NOMO-1 treated with dmso at 0.1 percent for 144 hours (cell line): ENCODE data around the gene CTAG1B.
"Not testable (repeated sequence)": the region's sequence is repeated elsewhere in the genome, so short reads cannot be mapped to it uniquely, and the experiment has no call there.

Experiments used
- DNase-seq: peaks from one replicate; lab custom pipeline; 2025; ENCODE audit not compliant: unreplicated experiment; lab: John Stamatoyannopoulos, UW

CTAG1B gene

DNA sequence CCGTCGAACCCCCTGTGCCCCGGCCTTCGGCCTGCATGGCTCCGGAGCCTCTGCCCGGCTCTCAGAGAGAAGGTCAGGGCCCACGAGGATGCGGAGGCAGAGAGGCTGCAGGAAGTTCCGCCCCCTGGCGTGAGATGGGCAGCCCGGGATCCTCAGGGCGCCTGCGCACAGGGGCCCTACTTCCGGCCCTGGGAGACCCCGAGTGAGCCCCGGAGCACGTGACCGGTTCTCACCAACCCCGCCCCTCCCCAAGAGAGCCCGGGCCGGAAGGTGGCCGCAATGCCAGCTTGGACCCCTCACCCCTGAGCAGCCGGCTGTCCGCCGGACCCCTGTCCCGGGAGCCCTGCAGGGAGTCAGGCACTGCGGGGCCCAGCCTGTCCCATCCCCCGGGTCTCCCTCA is at the start of gene CTAG1B:
CTAG1B (minus strand) TSS at position 101 of the 400 bp plus-strand sequence; CDS start at position 37, 64 bp downstream.
- not testable (repeated sequence) for DNase-seq

DNA sequence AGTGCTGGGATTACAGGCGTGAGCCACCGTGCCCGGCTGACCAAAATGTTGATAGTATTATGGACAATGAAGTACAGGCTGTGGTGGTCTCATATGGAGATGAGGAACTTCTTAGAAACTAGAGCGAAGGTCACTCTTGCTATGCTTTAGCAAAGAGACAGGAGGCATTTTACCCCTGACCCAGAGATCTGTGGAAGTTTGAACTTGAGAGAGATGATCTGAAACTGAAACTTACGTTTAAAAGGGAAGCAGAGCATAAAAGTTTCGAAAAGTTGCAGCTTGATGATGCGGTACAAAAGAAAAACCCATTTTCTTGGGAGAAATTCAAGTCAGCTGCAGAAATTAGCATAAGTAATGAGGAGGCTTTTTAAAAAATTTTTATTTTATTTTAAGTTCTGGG is 42.8 kb upstream of the CTAG1B start:
- peak; percentile 3 for DNase-seq

DNA sequence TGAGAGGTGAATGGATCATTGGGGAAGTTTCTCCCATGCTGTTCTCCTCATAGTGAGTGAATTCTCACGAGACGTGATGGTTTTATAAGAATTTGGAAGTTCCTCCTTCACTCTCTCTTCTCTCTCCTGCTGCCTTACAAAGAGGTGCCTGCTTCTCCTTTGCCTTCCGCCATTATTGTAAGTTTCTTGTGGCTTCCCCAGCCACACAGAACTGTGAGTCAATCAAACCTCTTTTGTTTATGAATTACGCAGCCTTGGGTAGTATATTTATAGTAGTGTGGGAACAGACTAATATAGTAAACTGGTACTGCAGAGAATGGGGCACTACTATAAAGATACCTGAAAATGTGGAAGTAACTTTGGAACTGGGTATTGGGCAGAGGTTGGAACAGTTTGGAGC is 42.1 kb upstream of the CTAG1B start:
- DNase-seq, result peak; percentile 27

DNA sequence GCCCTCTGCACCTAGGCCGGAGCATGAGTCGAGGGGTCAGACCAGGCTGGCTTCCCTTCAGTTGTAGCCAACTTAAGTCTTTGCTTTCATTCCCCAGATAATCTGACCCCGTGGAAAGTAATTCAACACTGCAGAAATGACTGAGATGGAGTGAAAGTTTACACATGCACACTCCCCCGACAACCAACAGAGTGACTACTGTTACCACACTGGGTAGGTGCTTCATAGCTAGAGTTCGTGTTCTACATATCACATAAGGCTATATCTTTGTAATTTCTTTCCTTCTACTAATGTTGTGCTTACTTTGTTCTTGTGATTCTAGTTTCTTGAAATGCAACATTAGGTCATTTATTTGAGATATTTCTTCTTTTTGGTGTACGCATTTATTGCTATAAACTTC is 41.5 kb upstream of the CTAG1B start:
- no peak for DNase-seq

DNA sequence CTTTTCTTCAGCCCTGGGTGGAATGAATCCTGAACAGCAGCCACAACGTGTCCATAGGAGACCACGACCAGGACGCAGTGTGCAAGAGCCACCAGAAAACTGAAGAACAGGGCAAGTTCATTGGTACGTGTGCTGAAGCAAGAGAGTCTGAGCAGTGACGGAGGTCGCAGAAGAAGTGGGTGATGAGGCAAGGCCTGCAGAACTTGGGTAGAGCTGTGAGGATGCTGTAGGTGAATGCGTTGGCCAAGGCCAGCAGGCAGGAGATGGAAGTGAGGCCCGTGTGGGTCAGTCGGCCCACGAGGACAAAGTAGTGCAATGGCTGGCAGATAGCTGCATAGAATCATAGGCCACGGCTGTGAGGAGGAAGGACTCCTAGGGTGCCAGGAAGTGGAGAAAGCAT is 39.9 kb upstream of the CTAG1B start:
- DNase-seq, result no peak

DNA sequence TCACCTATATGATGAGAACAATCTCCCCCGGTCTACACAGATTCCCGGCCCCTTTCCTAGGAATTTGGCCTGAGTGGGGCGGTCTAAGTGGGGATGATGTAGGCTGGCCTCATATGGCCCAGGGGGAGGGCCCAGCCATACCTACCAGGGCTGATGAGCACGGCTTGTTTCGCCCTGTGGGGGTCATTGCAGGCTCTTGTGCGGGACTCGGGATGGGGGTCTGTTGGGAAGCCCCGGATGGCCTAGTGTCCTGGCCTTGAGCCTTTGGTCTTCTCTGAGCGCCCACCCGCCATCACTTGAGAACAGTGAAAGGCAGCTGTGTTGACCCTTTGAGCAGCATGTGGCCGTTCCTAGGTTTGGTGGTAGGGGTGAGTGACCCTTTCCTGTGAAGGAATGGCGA is 39.1 kb upstream of the CTAG1B start:
- DNase-seq, result no peak

DNA sequence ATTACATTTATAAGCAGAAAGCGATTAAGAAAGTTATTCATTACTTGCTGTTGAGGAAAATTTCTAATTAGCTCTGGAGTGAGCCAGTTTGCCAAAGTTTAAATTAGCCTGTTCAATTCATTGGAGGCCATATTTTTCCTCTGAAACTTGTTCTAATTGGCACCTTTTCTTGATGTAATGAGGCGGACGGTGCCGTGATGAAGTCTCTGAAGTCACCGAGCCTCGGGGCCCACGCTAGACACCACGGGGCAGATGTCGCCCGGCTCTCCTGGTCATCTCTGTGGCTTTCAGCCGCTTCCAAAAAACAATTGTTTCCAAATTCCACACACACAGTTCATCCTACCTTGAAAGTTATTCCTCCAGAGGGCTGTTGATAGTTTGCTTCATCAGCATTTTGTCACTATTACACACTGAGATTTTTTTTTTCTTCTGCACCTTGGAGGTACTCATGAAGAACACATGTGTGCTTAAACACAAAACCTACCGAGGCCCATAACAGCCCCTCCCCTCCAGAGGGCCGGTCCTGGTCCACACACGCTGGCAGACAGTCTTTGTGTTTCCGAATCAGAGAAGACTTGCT is 38.2 kb upstream of the CTAG1B start:
- DNase-seq, result no peak

DNA sequence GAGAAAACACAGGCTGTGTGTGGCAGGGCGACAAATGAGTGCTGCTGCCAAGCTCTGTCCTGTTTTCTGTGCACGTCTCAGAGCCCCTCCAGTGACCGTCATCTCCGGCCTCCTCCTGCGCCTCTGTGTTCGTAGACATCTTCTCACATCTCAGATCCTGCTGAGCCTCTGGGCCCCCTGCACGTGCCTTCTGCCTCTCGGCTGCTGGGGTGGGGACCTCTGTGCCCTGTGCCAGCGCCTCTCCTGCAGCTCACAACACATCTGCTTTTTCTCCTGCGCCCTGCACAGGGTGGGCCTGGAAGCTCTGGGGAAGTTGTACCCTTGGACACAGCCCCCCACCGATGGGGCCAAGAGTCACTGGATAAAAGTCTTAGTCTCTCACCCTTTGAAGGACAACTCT is 36.7 kb upstream of the CTAG1B start:
- no peak for DNase-seq

DNA sequence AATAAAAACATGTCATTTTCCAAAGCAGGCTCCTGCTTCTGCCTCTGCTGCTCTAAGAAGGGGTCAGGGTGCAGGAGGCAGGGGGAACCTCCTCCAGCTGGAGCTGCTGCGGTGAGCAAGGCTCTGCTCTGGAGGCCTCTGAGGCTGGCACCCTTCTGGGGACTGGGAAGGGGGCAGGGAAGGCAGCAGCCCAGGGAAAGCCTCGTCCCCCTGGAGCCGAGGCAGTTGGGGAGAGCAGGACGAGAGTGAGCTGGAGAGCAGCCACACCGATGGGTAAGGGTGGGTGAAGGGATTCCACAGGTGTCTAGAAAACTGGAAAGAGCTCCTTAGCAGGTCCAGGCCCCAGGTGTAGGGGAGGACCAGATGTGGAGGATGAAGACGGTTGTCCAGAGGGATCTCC is 36.3 kb upstream of the CTAG1B start:
- DNase-seq, result no peak

DNA sequence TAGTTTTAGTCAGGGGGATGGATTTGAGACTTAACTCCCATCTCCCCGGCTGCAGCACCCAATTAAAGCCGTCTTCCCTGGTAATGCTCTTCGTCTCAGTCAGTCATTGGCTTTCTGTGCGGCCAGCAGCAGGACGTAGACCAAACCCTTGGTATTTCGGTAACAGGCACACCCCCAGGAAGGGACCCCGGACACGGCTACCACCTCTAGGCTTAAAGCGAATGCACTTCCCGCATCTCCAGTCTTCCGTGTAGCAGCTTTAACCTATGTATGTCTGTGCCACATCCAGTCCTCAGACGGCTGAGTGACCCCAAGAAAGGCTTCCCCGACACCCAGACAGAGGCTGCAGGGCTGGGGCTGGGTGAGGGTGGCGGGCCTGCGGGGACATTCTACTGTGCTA is 35.8 kb upstream of the CTAG1B start:
- no peak for DNase-seq

DNA sequence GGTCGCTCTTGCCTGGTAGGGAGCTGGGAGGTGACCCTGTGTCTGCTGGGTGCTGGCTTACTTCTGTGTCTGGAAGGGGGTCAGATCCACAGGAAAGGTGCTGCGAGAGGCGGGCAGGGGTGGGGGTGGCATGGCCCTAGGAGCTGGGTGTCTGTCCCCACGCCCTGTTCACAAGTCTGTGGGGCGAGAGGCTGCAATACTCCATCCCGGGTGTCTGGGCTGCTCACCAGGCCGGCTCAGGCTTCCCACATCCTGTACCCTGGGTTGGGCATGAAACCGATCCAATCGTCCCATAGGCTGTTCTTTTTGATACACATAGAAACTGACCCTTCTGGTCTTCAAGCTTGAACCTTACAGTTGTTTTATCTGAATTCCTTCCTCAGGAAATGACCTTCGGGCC is 35.3 kb upstream of the CTAG1B start:
- DNase-seq, result no peak

DNA sequence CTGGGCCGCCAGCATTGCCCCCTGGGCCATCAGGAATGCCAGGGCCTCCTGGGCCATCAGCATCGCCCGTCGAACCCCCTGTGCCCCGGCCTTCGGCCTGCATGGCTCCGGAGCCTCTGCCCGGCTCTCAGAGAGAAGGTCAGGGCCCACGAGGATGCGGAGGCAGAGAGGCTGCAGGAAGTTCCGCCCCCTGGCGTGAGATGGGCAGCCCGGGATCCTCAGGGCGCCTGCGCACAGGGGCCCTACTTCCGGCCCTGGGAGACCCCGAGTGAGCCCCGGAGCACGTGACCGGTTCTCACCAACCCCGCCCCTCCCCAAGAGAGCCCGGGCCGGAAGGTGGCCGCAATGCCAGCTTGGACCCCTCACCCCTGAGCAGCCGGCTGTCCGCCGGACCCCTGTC is 34.3 kb upstream of the CTAG1B start, which contains the start of gene CTAG2:
CTAG2 (minus strand) TSS at position 167 of the 400 bp plus-strand sequence; CDS start at position 103, 64 bp downstream.
- DNase-seq, result not testable (repeated sequence)

DNA sequence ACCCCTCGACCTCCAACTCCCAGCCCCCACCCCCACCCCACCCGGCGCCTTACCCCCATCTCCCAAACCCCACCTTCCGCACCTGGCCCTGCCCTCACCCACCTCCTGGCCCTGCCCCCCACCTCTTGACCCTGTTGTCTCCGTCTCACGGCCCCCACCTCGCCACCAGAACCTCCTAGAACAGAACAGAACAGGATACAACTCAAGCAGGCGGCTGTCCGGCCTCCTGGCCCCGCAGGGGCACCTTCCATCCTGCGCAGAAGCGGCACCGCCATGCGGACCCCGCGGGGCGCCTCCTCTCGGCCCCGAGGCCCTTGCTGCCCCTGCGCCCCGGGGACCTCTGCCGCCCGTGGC is 33.9 kb upstream of the CTAG1B start:
- no peak for DNase-seq

DNA sequence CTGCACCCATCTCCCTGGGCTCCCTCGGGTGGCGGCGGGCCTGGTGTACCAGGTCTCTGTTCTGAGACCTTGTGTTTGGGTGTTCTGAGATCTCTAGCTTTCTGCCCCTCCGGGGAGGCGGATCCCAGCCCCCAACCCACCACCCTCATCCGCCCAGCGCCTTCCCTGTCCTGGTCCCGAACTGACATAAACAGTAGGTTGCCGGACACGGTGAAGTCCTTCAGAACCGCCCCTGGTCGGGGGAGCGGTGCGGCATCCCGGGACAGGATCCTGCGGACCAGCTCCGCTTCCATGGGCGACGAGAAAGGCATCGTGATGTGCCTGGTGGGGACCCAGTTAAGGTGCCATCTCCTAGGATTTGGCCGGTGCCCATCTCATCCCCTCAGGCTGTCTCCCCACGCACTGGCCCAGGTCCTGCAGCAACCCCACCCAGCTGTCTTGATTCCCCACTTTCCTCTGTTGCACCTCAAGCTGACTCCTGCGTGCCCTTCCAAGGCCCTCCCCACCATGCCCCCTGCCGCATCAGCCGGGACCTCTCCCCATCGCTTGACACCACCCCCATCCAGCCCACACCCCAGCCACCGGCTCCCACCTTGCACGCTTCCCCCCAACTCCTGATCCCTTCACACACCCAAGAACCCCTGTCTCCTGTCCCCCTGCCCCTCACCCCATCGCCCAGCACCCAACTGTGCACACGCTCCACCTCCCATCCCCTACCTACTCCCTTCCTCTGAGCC is 33.4 kb upstream of the CTAG1B start:
- no peak for DNase-seq

DNA sequence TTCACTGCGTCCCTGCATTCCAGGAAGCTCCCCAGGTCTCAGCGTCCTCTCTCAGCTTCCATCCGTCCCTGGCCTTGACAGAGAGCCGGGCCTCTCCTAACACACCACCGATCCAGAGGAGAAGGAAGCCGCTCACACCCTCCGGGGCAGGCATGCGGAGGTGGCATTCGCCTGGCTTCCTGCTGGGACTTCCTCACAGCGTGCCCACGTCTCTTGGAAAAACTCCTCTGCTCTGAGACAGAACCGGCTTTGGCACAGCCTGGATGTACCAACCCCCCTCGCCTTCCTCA is 31.1 kb upstream of the CTAG1B start:
- no peak for DNase-seq

DNA sequence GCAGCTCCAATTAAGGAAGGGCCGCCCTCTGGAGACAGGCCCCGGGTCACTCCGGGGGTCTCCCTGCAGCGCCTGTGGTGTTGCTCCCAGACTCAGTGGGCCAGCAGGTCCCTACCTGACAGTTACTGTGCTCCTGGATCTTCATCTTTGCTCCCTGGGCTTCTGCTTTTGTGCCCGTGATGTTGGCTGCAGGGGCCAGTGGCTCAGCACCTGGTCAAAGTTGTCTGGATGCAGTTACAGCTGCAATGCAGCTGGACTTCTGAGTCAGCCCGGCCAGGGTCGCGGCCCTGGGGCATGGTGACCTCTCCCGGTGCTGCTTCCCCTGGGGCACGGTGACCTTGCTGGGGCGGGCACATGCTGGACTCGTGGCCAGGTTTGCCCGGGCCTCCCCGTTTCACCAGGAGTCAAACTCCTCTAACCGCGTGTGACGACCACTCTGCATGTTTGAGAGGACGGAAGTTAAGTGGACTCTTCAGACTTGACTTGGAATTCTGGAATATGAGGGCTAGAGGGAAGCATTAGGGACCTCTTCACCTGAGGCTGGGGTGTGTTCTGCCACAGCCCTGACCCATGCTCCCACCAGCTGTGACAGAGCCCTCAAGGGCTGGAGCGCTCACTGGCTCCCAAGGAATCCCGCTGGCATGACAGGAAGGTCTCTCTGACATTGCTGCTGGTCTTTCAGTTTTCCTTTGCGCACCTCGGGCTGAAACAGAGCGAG is 30.6 kb upstream of the CTAG1B start:
- no peak for DNase-seq

DNA sequence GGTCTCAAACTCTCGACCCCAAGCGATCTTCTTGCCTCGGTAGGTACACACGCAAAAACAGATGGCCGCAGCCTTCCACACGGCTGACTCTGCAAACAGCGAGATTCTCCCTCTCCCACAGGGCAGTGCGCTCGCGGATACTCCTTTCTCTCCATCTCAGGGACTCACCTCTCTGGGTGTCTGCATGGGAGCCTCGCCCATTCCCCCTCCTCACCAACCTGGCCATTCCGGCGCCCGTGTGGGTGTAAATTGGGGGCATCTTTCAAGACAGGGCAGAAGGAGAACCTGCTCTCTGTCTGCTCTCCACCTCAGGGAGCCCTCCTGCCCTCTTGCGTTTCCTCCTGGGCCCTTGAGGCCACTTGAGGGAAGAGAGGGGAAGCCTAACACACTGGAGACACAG is 29.8 kb upstream of the CTAG1B start:
- DNase-seq, result no peak

DNA sequence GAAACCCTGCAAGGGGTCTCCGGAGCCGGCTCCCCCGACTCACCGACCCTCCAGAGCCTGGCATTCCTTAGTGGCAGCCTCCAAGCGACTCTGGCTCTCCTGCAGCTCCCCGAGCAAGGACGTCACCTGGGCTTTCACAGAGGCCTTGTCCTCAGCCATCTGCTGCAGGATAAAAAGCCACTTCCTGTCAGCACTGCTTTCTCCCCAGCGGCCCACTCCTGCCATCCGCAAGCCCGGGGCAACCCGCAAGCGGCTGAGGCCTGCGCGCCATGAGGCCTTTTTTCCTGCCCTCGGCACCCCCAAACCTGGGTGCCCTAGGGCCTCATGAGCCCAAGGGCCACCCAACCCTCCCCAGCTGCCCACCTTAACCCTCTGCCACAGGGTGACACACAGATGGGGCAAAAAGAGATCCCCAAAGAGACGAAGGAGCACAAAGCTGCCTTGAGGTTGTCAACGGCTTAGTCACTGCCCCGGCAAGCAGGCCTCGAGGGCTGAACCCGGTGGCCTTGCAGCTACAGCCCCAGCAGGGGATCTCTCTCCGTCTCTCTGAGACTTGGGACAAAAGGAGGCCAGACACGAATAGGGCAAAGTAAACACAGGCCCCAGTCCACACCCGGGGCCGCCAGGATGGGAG is 26.8 kb upstream of the CTAG1B start:
- DNase-seq, result not testable (repeated sequence)

DNA sequence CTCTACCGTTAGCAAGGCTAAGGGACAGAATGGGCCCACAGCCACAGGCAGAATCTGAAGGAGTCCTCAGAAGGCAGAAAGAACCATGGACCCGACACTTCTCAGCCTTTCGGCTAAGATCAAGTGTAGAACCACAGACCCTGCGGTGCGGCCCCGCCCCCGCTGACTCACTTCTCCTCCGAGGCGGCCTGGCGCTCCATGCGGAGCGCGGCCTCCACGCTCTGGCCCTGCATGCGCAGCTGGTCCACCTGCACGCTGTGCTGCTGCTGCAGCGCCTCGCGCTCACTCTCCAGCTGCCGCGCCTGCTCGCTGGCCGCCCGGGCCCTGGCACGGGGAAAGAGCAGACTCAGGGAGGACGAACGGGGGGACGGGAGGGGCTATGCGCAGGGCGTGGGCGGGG is 24.6 kb upstream of the CTAG1B start:
- not testable (repeated sequence) for DNase-seq

DNA sequence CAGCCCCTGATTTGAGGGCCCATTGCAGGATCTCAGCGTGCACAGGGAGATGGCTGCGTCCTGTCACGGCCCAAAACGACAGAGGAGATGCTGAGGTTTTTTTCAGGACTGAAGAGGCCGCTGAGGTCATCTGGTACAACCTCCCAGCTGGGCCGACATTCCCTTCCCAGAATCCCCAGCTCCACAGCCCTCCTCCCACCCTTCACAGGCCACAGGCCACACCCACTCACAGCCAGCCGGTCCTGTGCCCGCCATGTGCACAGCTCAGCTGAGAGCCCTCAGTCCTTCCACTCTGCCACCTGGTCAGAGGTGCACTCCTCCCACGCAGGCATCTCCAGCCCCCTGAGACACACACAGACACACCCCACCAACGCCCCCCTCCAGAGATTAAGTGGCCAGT is 22.7 kb upstream of the CTAG1B start:
- not testable (repeated sequence) for DNase-seq

DNA sequence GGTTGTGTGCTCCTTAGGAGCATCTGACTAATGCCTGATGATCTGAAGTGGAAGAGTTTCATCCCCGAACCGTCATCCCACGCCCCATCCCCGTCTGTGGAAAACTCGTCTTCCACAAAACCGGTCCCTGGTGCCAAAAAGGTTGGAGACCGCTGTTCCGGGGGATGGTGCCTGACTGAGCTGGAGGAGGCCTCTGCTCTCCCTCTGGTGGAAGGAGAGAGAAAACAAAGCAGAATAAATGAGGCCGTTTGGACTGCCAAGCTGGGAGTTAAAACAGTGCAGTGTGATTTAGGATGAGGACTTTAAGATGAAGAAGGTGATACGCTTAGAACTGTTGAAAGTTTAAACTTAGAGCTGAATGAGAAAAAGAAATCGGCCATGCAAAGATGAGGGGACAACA is 14.6 kb upstream of the CTAG1B start:
- not testable (repeated sequence) for DNase-seq

DNA sequence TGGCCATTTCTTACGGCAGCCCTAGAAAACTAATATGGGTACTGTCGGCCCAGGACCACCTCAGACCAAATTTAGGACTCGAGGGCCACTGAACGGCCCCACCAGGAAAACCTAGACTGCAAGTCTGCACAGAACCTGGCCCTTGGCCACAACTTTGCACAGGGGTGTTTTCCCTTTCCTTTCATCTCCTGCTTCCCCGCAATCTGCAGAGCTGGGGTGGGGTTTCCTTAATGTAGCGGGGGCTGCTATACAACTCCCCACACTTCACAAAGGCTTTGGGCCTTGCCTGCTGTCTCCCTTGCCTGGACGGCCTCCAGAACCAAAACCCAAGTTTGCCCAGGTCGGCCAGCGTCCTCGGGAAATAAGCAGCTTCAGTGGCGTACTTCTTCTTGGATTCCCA is 11.9 kb upstream of the CTAG1B start:
- DNase-seq, result not testable (repeated sequence)
